22Rv1 (cell line): ENCODE results near the gene LPCAT2.

Experiments used
- H3K27ac ChIP-seq: fragments of 450-650 bp; 2 replicates; pipeline ENCODE4 v1.5.1; 2017
- CTCF ChIP-seq: fragments of 450-650 bp; IDR thresholded peaks from 2 replicates; pipeline ENCODE4 v1.5.1; 2017; ENCODE audit warnings: mild to moderate bottlenecking
- ZFX ChIP-seq: fragments of 450-650 bp; IDR thresholded peaks from 2 replicates; pipeline ENCODE4 v1.6.1; 2017; ENCODE audit warnings: antibody characterized with exemption, borderline replicate concordance

LPCAT2 gene

GRCh38 chr16:55481023-55481422, 27.8 kb upstream of the LPCAT2 start:
- TF ChIP-seq ZFX (no peak), CTCF (no peak)
- no peak overlapping the region for H3K27ac ChIP-seq

- TF ChIP-seq ZFX (no peak), CTCF (no peak)
- no peak overlapping the region for H3K27ac ChIP-seq
Observed at GRCh38 chr16:55482056-55482455, 26.8 kb upstream of the LPCAT2 start.

- TF ChIP-seq ZFX (no peak), CTCF (no peak)
Observed at GRCh38 chr16:55487048-55487803, 21.6 kb upstream of the LPCAT2 start.

DNA sequence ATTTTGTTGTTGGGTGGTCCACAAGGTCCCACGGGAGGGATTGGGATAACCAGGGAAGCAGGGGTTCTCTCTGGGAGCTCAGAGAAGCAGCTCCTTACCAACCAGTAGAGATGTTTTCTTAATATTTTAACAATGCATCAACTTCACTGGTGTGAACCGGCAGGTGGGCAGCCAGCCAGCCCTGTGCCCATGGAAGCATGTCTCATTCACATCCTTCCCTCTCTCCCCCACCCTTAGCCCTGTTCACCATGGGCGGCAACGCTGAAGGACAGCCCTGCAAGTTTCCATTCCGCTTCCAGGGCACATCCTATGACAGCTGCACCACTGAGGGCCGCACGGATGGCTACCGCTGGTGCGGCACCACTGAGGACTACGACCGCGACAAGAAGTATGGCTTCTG, 20.6 kb upstream of the LPCAT2 start:
- no peak overlapping the region for H3K27ac ChIP-seq
- TF ChIP-seq ZFX, result no peak
- no peak for TF ChIP-seq CTCF

More at GRCh38 chr16:55487048-55487803, 21.6 kb upstream of the LPCAT2 start:
- no peak overlapping the region for H3K27ac ChIP-seq

- TF ChIP-seq ZFX (no peak), CTCF (no peak)
- H3K27ac ChIP-seq, result no peak overlapping the region
Observed at GRCh38 chr16:55489119-55489955, 19.5 kb upstream of the LPCAT2 start.

- H3K27ac ChIP-seq, result no peak overlapping the region
- no peak for TF ChIP-seq CTCF
- TF ChIP-seq ZFX, result no peak
Observed at GRCh38 chr16:55489956-55490265, 19.0 kb upstream of the LPCAT2 start.

GRCh38 chr16:55490301-55490700, 18.6 kb upstream of the LPCAT2 start:
- no peak for TF ChIP-seq ZFX
- no peak for TF ChIP-seq CTCF
- H3K27ac ChIP-seq, result no peak overlapping the region
